ENCODE results near the gene VPS37C. TPM values are rescaled to one million over a fixed set of nuclear protein-coding genes. Genes with fewer than 3 reads are reported as not detected.

Gene VPS37C
- polyA plus RNA-seq, 1 of the 3 experiments (the other 2 are of a cell fraction), result 15.2 TPM

DNA sequence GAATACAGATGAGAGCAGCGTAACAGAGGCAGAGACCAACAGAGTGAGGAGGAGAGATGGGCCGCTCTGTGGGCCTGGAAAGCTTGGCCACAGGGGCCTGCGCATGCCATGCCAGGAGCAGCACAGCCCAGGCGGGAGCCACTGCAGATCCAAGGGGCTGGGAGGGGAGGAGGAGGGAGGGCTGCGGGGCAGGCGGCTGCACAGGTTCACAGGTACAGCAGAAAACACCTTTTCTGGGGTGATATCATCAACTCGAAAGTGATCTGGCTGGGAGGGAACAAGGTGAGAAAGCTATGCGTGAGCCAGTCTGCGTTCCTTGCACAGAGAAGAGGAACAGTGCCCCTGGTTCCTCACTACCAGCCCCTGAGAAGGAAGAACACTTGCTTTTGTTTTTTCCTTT is 14.8 kb downstream of the VPS37C start:
- H4K20me1 ChIP-seq (ENCODE audit: insufficient read depth), result peaks cover 21% of the 10 kb centered on the region
- no peak for DNase-seq
- 95% methylated on average over 8 of the region's 9 CpGs for WGBS (ENCODE audit: low lambda C conversion rate)
- TF ChIP-seq, protein P1, sequence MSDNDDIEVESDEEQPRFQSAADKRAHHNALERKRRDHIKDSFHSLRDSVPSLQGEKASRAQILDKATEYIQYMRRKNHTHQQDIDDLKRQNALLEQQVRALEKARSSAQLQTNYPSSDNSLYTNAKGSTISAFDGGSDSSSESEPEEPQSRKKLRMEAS (IDR thresholded peaks at IDR 0.05; ENCODE audit: low read depth), result no peak
- TF ChIP-seq, protein P2, sequence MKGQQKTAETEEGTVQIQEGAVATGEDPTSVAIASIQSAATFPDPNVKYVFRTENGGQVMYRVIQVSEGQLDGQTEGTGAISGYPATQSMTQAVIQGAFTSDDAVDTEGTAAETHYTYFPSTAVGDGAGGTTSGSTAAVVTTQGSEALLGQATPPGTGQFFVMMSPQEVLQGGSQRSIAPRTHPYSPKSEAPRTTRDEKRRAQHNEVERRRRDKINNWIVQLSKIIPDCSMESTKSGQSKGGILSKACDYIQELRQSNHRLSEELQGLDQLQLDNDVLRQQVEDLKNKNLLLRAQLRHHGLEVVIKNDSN (IDR thresholded peaks at IDR 0.05; ENCODE audit: borderline replicate concordance, low read depth), result no peak
- no peak for TF ChIP-seq FOXM1 (IDR thresholded peaks at IDR 0.05; ENCODE audit: low read depth)
- no peak for TF ChIP-seq RCOR1 (IDR thresholded peaks at IDR 0.05; ENCODE audit: low read length)
- no peak for TF ChIP-seq ELF1 (IDR thresholded peaks at IDR 0.05)
- TF ChIP-seq CHD2 (IDR thresholded peaks at IDR 0.05; ENCODE audit: low read length, partially characterized antibody), result no peak
- TF ChIP-seq, protein P3, sequence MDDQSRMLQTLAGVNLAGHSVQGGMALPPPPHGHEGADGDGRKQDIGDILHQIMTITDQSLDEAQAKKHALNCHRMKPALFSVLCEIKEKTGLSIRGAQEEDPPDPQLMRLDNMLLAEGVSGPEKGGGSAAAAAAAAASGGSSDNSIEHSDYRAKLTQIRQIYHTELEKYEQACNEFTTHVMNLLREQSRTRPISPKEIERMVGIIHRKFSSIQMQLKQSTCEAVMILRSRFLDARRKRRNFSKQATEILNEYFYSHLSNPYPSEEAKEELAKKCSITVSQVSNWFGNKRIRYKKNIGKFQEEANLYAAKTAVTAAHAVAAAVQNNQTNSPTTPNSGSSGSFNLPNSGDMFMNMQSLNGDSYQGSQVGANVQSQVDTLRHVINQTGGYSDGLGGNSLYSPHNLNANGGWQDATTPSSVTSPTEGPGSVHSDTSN (IDR thresholded peaks at IDR 0.05), result no peak
- no peak for TF ChIP-seq SMC3 (IDR thresholded peaks at IDR 0.05; ENCODE audit: low read depth, low read length)
- no peaks in the 10 kb centered on the region for H3K27me3 ChIP-seq (ENCODE audit: insufficient read depth)
- H3K4me3 ChIP-seq (ENCODE audit: low read depth in 2 of 2, low read length in 1 of 2), result no peak overlapping the region
- H2AFZ ChIP-seq (ENCODE audit: low read depth), result no peak overlapping the region
- H3K9me3 ChIP-seq, result no peaks in the 10 kb centered on the region
- H3K36me3 ChIP-seq (replicated peaks in 1 of 2; ENCODE audit: control insufficient read depth in 1 of 2, insufficient read depth in 2 of 2, low read length in 1 of 2), result no peaks in the 10 kb centered on the region
- no peaks in the 10 kb centered on the region for H3F3A ChIP-seq (replicated peaks; ENCODE audit: insufficient read depth)
- H3K4me2 ChIP-seq, result no peak overlapping the region
- peaks cover 68% of the 10 kb centered on the region for H3K79me2 ChIP-seq (ENCODE audit: insufficient read depth)
- no peaks in the 10 kb centered on the region for H3K9me2 ChIP-seq
- peaks cover 0 to 41% of the 10 kb centered on the region in 2 experiments; a peak in 2 of 4 replicates for H3K4me1 ChIP-seq (ENCODE audit: control insufficient read depth in 1 of 2, insufficient read depth in 2 of 2, low read depth in 1 of 2, low read length in 1 of 2)
- no peak overlapping the region for H3K9ac ChIP-seq
- POLR2A ChIA-PET, result no interaction called here
- H3K27ac ChIP-seq (ENCODE audit: low read depth in 2 of 2, low read length in 1 of 2), result no peak overlapping the region; a peak in 1 of 4 replicates
- CTCF ChIA-PET, result interaction anchor here (0.8 to 3.5 kb wide), 3 partner anchors 12 to 41 kb away, joined by 3 to 21 read pairs (median 4); no protein-coding TSS in a partner anchor

GRCh38 chr11:61145228-61146005 is 15.8 kb downstream of the VPS37C start:
- no peak overlapping the region for H3K9ac ChIP-seq
- H4K20me1 ChIP-seq (ENCODE audit: insufficient read depth), result peaks cover 23% of the 10 kb centered on the region
- H3K4me1 ChIP-seq (ENCODE audit: control insufficient read depth in 1 of 2, insufficient read depth in 2 of 2, low read depth in 1 of 2, low read length in 1 of 2), result peaks cover 0 to 37% of the 10 kb centered on the region in 2 experiments; a peak in 2 of 4 replicates
- H3K9me2 ChIP-seq, result no peaks in the 10 kb centered on the region
- no peaks in the 10 kb centered on the region for H3F3A ChIP-seq (replicated peaks; ENCODE audit: insufficient read depth)
- no peaks in the 10 kb centered on the region for H3K9me3 ChIP-seq
- CTCF ChIA-PET, result interaction anchor here (1.2 to 3.5 kb wide), 3 partner anchors 16 to 315 kb away, joined by 4 to 21 read pairs (median 7); no protein-coding TSS in a partner anchor
- WGBS (ENCODE audit: low lambda C conversion rate), result 85% methylated on average over 11 of the region's 17 CpGs
- H3K27ac ChIP-seq (ENCODE audit: low read depth in 2 of 2, low read length in 1 of 2), result no peak overlapping the region
- DNase-seq, result no peak
- no peak overlapping the region for H3K4me2 ChIP-seq
- POLR2A ChIA-PET, result no interaction called here
- peaks cover 63% of the 10 kb centered on the region for H3K79me2 ChIP-seq (ENCODE audit: insufficient read depth)
- H3K4me3 ChIP-seq (ENCODE audit: low read depth in 2 of 2, low read length in 1 of 2), result no peak overlapping the region
- H3K36me3 ChIP-seq (replicated peaks in 1 of 2; ENCODE audit: control insufficient read depth in 1 of 2, insufficient read depth in 2 of 2, low read length in 1 of 2), result no peaks in the 10 kb centered on the region
- H2AFZ ChIP-seq (ENCODE audit: low read depth), result no peak overlapping the region
- no peaks in the 10 kb centered on the region for H3K27me3 ChIP-seq (ENCODE audit: insufficient read depth)
- TF ChIP-seq MEF2A (IDR thresholded peaks at IDR 0.05; ENCODE audit: borderline replicate concordance, low read depth) (no peak), TEAD4 (IDR thresholded peaks at IDR 0.05; ENCODE audit: borderline replicate concordance, insufficient read depth) (no peak), GABPA (IDR thresholded peaks at IDR 0.05; ENCODE audit: low read depth) (no peak), POLR2AphosphoS5 (IDR thresholded peaks at IDR 0.05; ENCODE audit: low read depth, low read length) (no peak), RAD21 (IDR thresholded peaks at IDR 0.05; ENCODE audit: low read length) (no peak), NRF1 (IDR thresholded peaks at IDR 0.05; ENCODE audit: low read depth, low read length) (no peak), NFIC (IDR thresholded peaks at IDR 0.05; ENCODE audit: borderline replicate concordance) (no peak), CTCF (IDR thresholded peaks at IDR 0.05) (no peak), RCOR1 (IDR thresholded peaks at IDR 0.05; ENCODE audit: low read length) (no peak), EP300 (IDR thresholded peaks at IDR 0.05; ENCODE audit: borderline replicate concordance in 1 of 2, low read depth in 1 of 2, low read length in 1 of 2) (no peak), RFX5 (IDR thresholded peaks at IDR 0.05; ENCODE audit: low read length) (no peak), JUND (IDR thresholded peaks at IDR 0.05) (no peak), SIN3A (IDR thresholded peaks at IDR 0.05; ENCODE audit: borderline replicate concordance, low read depth, low read length) (no peak)
- TF ChIP-seq, protein P2 (IDR thresholded peaks at IDR 0.05; ENCODE audit: borderline replicate concordance, low read depth), result no peak
- TF ChIP-seq, protein P3 (IDR thresholded peaks at IDR 0.05), result no peak
